HG03457 (cell line): ENCODE results near the gene STK11.
"Not testable (repeated sequence)": the region's sequence is repeated elsewhere in the genome, so short reads cannot be mapped to it uniquely, and the experiment has no call there.

Experiments used
- ATAC-seq: cut with Tn5 transposase; IDR thresholded peaks from one replicate; pipeline ENCODE4 v1.9.1; 2021; ENCODE audit warnings: moderate number of reproducible peaks; ENCODE audit not compliant: unreplicated experiment

The STK11 gene

DNA sequence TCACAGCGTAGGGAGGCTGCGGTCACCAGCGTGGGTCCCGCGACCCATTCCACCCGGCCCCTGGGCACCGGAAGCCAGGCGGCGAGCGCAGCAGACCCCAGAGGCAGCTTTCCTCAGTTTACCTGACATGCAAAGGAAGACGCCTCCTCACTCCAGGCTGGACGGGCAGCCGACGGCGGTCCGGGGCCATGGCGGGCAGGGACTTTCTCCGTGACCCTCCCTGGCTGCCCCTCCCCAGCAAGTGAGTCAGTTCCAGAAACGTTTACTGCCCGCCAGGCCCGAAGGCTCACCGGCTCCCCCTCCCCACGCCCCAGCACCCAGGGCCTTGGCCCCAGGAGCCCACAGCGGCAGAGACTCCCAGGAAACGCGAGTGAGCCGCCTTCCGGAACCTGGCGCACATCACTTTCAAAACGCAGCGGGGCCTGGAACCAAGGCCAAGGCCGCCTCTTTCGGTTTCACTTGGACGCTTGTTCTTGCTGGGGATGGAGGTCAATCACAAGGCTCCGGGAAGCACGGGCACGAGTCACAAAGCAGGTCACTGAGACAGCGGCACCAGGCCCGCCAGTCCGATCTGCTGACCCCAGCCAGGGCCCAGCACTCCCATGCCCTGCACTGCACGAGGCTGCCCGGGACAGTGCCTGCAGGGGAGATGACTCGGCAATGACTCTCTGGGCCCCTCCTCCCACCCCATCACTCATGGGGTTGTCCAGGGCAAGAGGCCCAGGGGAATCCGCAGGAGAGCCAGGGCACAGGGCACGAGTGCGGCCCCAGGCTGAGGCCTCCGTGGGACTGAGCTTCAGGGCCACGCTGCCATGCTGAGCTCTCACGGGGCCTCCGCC is 36.8 kb upstream of the STK11 start:
- ATAC-seq = no peak

DNA sequence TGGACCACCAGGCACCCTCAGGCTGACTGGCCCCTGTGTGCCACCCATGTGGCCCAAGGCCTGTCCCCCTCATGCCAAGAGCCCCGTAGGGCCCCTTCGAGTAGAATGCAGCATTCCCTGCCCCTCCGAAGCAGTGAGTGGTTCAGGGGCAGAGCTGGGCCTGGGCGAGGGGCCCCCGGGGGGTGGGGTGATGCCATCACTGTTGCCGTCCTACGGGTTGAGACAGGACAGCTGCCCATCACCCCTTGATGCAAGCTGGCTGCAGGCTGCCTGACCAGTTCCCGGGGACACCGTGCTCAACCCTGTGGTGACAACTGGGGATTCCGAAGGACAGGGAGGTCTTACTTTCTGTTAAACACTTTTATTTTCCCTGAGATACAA is 36.2 kb upstream of the STK11 start:
- no peak for ATAC-seq

DNA sequence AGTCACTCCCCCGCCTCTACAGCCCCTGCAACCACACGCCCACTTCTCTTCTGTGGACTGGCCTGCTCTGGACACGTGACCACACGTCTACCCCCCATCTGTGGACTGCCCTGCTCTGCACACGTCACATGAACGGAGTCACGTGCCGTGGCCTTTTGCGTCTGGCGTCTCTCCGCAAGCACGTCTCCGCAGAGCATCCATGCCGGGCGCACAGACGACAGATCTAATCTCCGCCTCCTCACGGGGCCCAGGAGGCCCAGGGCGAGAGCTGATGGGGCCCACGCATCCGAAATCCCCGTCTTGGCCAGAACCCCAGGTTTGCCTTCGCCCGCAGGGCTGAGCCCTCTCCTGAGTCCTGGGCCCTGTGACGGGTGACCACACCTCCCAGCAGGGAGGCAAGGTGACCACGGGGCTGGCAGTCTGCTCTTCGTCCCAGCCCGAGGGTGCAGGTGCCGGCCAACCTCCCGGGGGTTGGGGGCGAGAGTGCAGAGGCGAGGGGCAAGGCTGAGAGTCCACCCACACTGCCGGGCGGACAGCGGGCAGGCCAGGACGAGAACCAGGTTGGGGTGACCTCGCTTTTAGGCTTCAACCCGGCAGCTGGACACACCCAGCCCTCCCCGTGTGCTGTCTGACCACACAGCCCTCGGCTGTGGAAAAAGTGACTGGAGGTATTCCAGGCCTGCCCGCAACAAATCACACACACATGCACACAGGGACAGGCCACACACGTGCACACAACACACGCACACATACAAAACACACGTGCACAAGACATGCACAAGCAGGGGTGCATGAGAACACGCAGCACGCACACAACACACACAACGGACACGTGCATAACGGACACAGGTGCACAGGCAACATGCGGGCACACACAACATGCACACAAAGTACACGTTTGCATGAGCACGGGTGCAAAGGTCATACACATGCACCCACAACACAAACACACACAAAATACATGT is 35.4 kb upstream of the STK11 start:
- no peak for ATAC-seq

DNA sequence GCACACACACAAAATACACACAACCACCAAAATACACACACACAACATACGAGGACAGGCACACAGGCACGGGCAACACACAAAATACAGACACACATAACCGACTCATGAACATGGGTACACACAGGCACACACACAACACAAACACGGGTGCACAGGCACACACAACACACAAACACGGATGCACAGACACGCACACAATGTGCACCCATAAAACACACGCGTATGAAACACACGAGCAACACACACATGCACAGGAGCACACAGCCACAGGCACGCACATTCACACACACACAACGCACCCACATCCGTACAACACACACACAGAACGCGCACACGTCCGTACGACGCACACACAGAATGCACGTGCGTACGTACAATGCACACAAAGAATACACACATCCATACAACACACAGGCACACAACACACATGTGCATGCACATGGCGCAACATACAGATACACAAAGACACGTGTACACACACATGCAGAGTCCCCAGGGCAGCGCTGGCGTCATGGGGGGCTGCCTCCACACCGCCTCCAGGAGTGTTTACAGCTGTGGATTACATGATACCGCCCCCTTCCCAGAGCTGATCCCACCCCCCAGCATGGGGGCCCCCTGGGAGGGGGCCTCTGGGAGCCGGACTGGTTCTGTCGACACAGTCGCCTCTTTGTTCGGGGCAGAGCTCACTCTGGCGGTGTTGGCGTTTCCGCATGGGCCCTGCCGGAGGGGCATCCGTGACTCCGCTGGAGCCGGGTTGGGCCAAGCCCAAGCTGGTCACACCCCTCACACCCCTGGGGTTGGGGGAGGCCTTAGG is 34.4 kb upstream of the STK11 start:
- ATAC-seq = no peak

DNA sequence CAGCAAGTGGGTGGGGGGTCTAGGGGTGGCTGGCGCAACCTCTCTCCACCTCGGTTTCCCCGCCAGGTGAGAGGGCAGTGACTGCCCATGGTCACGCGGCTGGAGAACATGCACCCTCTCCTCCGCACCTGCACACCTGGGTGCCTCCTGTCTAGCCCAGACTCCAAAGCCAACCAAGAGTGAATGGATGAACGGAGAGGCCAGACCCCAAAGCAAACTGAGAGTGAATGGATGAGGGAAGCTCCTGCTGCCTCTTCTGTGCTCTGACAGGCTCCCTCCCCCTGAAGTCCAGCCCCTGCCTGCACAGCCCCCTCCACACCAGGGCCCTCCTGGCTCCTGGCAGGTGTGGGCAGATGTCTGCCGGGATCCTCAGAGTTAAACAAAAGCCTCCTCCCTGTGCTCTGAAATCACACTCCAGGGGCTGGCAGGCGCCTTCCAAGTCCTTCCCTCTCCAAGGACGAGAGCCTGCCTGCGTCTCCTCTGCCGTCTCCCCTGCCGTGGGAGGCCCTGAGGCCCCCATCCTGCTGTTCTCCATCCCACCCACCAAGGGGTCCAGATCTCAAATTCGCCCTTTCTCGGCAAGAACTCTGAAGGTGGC is 33.7 kb upstream of the STK11 start:
- ATAC-seq = no peak

DNA sequence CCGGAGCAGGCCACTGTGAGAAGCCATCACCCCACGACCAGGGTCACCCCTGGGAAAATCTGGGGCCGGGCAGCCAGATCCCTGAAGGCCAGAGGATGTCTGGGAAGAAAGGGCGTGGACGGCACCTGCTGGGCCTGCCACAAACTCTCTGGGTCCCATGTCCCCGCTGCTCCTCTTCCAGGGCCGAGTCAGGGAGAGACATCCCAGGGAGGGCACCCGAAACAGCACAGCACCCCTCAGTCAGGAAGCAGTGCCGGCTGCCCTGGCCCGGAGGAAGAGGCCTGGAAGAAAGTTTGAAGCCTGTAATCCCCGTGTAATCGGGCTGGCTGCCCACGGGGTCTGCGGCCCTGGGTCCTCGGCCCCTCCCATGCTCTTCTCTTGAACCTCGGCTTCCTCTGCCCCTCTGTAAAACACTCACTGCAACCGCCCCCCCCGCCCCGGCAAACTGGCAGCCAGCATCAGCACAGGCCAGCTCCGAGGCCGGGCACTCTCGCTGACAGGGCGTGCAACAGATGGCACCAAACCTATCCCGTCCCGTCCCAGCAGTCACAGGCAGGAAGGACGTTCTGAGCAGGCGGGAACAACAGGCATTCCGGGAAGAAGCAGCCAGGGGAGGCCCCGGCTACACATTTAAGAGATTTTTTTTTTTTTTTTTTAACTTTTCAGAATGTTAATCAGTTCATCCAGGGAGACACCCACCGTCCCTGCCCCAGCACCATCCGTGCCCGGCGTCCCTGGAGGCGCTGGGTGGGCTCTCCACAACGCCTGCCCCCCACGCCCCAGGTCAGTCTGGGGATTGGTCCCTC is 33.0 kb upstream of the STK11 start:
- no peak for ATAC-seq

DNA sequence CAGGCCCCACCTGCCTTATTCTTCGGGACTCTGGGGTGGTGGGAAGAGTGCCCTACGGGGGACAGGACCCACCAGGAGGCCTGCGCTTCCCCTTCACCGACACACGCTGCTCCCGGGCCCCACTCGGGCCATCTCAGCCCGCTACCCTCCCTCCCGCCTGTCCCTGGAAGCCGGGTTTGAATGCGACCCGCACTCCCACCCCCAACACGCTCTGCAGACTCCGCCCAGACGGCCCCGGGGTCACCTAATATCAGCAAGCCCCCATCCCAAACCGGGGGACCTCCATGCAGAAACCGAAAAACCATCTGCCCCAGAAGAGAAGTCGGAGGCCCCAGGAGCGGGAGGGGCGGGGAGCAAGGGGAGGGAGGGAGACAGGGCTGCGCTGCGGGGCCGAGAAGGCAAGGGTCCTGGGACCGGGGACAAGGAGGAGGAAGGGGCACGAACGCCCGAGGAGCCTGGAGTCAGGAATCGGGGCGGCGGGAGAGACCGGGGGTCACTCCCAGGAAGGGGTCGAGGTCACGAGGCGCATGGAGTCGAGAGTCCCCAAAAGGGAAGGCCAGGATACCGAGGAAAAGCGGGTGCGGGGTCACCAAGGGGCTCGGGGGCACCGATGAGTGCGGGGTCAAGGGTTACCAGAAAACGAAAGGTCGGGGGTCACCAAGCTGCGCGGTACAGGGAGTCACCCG is 32.3 kb upstream of the STK11 start:
- no peak for ATAC-seq

DNA sequence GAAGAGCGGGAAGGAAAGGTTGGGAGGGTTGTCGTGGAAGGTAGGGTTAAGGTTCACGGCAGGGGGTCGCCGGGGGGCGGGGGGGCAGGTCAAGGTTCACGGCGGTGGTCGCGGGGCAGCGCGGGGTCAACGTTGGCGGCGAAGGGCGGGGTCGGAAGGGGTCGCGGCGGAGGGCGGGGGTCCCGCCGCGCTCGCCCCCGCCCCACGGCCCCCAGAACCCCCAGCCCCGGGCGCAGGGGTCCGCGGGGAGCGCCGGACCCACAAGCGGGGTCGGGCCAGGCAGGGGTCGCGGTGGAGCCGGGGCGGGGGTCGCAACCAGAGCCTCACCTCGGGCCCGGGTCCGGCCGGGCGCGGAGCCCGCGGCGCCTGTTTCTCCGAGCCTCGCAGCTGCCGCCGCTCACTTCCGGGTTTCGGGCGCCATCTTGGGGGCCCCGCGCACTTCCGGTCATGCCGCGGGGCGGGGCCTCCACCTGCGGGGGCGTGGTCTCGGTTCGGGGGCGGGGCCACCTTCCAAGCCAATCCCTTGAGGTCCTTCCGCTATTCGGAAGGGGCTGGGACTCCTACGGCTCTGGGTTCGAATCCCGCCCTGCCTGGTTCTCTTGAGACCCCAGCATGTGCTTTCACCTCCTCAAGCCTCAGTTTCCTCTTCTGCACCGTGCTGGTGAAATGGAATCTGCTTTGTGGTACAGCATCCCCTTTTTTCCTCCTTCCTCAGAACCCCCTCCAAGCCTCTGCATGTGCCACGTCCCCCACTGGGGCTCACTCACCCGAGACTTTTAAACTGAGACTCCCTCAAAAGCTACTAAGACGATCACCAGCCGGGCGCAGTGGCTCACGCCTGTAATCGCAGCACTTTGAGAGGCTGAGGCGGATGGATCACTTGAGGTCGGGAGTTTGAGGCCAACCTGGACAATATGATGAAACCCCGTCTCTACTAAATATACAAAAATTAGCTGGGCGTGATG is 31.5 kb upstream of the STK11 start, which contains the start of gene SBNO2:
SBNO2 (minus strand) TSS at position 424 of the 965 bp plus-strand sequence. CDS start 19,992 bp downstream, outside the sequence.
- ATAC-seq = no peak

DNA sequence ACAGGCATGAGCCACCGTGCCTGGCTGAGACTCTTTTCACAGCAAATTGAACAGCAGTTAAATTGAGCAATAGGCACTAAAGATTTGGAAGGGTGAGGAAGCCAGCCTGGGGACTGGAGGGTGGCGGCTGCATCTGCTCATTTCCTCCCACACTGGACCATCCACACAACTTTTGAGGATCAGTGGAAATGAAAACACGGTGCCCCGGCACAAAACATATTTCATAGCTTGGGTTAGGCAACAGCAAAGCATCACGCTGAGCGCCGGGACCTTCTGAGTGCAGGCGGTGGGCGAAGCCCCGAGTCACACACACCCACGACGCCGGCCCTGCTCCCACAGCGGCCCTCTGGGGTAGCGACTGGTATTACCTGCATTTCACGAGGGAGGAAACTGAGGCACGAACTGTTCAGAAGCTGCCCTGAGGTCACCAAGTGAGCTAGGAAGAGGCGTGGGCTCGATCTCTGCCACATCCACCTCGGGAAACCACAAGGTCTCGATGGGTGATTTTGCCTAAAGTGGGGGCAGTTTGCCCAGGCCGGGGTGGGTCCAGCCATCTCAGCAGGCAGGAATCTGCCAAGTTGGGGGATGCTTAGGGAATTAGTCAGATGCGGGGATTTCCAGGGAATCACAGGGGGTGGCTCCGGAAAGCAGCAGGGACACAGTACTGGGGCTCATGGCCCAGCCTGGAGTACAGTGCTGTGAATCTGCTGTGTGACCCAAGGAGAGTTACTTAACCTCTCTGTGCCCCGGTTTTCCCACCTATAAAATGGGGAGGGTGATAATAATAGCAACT is 28.1 kb upstream of the STK11 start:
- no peak for ATAC-seq

DNA sequence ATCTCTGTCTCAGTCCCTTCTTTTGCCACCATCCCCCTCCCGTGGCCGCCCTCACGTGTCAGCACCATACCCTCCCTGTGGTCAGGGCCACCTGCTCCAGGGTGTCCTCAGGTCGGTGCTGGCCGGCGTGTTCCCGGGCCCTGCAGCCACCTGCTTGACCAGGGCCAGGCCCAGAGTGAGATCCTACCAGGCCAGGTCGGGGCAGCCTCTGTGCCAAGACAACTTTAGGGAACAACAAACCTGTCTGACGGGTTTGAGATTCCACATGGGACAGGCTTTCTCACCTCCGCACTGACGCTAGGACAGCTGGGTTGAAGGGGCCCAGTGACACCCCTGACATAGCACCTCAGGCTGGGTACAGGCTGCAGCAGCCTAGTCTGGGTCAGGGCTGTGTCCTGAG is 24.0 kb upstream of the STK11 start:
- no peak for ATAC-seq

DNA sequence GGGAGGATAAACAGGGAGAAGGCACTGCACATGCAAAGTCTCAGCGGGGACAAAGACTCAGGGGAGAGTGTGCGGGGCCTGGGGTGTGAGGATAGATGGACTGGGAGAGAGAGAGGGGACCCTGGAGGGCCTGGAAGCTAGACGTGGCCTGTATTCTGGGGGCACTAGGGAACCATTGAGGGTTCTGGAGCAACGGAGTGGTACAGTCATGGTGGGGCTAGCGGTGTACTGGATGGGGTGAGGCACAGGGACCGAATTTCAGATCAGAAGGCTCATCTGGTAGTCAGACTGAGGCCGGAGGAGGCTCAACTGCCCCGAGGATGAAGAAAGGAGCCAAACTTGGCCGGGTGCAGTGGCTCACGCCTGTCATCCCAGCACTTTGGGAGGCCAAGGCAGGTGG is 23.5 kb upstream of the STK11 start:
- no peak for ATAC-seq

DNA sequence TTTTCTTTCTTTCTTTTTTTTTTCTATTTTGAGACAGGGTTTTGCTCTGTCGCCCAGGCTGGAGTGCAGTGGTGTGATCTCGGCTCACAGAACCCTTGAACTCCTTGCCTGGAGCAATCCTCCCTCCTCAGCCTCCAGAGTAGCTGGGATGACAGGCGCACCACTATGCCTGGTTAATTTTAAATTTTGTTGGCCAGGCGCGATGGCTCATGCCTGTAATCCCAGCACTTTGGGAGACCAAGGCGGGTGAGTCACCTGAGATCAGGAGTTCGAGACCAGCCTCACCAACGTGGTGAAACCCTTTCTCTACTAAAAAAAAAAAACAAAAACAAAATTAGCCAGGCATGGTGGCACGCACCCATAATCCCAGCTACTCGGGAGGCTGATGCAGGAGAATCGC is 22.9 kb upstream of the STK11 start:
- ATAC-seq = no peak

DNA sequence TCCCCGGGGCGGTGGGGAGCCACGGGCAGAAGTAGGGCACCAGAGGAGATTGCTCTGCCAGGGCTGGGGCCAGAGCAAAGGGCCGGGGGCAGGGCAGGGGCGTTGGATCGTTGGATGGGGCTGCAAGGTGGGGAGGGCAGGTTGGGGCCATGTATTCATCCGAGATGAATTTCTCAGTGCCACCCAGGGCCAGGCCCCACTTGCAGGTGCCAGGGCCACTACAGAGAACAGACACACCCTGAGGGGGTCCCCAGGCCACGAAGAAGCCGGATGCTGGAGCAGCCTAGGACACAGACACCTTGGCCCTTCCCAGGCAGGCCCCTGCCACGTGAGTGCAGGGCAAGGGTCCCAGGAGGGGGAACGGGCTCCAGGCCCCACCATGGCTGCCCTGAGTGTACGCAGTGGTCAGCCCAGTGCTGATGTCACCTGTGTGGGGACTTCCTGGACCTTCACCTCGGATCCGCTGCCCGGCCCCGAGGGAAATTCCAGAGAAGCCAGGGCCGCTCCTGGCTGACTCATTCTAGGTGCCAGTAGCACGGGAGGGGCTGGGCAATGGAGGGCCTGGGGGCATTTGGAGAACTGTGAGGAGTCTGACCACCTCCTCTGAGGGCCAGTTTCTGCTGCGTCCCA is 21.9 kb upstream of the STK11 start:
- ATAC-seq = no peak

DNA sequence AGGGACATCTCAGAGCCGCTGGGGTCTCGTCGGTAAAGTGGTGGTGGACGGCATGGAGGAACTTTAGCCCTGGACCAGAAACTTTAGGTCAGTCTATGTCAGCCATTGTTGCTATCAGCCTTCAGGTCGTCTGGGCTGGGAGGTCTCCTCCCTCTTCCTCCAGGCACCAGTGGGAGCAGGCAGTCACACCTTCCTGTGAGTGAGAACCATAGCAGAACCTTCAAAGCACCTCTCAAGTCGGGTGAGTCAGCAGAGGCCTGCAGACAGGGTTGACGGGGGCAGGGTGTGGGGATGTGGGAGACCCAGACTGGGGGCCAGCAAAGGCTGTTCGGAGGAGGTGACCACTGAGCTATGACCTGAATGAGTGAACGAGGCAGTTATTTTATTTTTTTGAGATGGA is 16.2 kb upstream of the STK11 start:
- no peak for ATAC-seq

DNA sequence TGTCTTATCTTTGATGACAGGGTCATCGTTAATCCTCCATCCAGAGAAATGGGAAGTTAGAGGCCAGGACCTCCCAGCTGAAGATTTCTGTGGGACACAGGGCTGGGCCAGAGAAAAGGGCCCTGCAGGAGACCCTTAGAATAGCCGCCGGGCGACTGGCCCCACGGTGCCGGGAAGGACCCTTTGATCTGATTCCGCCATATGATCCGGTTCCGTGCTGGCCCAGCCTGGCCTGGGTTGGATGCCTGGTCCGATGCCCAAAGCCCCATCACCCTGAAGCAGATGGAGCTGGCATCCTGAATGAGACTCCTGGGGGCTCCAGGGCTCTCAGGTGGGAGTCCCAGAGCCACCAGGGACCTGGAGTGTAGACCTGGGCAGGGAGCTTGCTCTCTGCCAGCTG is 6.0 kb upstream of the STK11 start:
- no peak for ATAC-seq

DNA sequence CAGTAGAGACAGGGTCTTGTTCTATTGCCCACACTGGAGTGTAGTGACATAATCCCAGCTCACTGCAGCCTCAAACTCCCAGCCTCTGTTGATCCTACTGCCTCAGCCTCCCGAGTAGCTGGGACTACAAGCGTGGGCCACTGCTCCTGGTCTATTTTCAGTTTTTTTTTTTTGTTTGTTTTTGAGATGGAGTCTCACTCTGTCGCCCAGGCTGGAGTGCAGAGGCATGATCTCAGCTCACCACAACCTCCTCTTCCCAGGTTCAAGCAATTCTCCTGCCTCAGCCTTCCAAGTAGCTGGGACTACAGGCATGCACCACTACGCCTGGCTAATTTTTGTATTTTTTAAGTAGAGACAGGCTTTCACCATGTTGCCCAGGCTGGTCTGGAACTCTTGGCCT is 5.0 kb upstream of the STK11 start:
- not testable (repeated sequence) for ATAC-seq
